ENCODE measurements around the gene SUSD3.

GRCh38 chr9:93037476-93037971, 21.0 kb upstream of the SUSD3 start:
- TF ChIP-seq, protein P1, sequence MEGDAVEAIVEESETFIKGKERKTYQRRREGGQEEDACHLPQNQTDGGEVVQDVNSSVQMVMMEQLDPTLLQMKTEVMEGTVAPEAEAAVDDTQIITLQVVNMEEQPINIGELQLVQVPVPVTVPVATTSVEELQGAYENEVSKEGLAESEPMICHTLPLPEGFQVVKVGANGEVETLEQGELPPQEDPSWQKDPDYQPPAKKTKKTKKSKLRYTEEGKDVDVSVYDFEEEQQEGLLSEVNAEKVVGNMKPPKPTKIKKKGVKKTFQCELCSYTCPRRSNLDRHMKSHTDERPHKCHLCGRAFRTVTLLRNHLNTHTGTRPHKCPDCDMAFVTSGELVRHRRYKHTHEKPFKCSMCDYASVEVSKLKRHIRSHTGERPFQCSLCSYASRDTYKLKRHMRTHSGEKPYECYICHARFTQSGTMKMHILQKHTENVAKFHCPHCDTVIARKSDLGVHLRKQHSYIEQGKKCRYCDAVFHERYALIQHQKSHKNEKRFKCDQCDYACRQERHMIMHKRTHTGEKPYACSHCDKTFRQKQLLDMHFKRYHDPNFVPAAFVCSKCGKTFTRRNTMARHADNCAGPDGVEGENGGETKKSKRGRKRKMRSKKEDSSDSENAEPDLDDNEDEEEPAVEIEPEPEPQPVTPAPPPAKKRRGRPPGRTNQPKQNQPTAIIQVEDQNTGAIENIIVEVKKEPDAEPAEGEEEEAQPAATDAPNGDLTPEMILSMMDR (IDR thresholded peaks at IDR 0.05) = no peak
- TF ChIP-seq POLR2A (IDR thresholded peaks at IDR 0.05) = no peak
